ENCODE results near the gene TMEM181.
"Not testable (repeated sequence)": the region's sequence is repeated elsewhere in the genome, so short reads cannot be mapped to it uniquely, and the experiment has no call there.

TMEM181 gene

GRCh38 chr6:158538741-158539140 lies 21.1 kb upstream of the TMEM181 start:
- no peak for DNase-seq

- DNase-seq, result no peak
Observed at GRCh38 chr6:158539413-158539812, 20.5 kb upstream of the TMEM181 start.

- no peak for DNase-seq
Observed at GRCh38 chr6:158539881-158540280, 20.0 kb upstream of the TMEM181 start.

GRCh38 chr6:158543606-158544185 lies 16.2 kb upstream of the TMEM181 start:
- DNase-seq, result peak; percentile 8

- DNase-seq, result no peak
Observed at GRCh38 chr6:158544428-158544827, 15.5 kb upstream of the TMEM181 start.

GRCh38 chr6:158545043-158545966 lies 14.6 kb upstream of the TMEM181 start:
- no peak for DNase-seq

- DNase-seq, result no peak
Observed at GRCh38 chr6:158548418-158549161, 11.3 kb upstream of the TMEM181 start.

GRCh38 chr6:158552055-158552795 lies 7.7 kb upstream of the TMEM181 start:
- no peak for DNase-seq

GRCh38 chr6:158552796-158553138 lies 7.1 kb upstream of the TMEM181 start:
- DNase-seq, result no peak

- DNase-seq, result no peak
Observed at GRCh38 chr6:158554611-158555361, 5.1 kb upstream of the TMEM181 start.

GRCh38 chr6:158556113-158556512 lies 3.8 kb upstream of the TMEM181 start:
- DNase-seq, result no peak

GRCh38 chr6:158557110-158557509 lies 2.8 kb upstream of the TMEM181 start:
- not testable (repeated sequence) for DNase-seq

- no peak for DNase-seq
Observed at GRCh38 chr6:158557927-158558326, 2.0 kb upstream of the TMEM181 start.

GRCh38 chr6:158558415-158559306 lies 1.2 kb upstream of the TMEM181 start:
- DNase-seq, result no peak

GRCh38 chr6:158559338-158559894 lies 475 bp upstream of the TMEM181 start:
- no peak for DNase-seq

GRCh38 chr6:158560836-158561320 lies 987 bp downstream of the TMEM181 start:
- peak; percentile 25 for DNase-seq

- no peak for DNase-seq
Observed at GRCh38 chr6:158561321-158561884, 1.5 kb downstream of the TMEM181 start.

- no peak for DNase-seq
Observed at GRCh38 chr6:158561938-158562337, 2.0 kb downstream of the TMEM181 start.

- DNase-seq, result no peak
Observed at GRCh38 chr6:158564243-158565121, 4.6 kb downstream of the TMEM181 start.

Measured in fibroblast of skin of back (primary cell).